NCI-H146 treated with DMSO at 0.1 percent for 48 hours (cell line): Measurements from ENCODE around the gene HDAC4.

ENCODE experiments used
- DNase-seq: peaks from one replicate; lab custom pipeline; 2025; ENCODE audit not compliant: unreplicated experiment; lab: John Stamatoyannopoulos, UW

The HDAC4 gene

DNA sequence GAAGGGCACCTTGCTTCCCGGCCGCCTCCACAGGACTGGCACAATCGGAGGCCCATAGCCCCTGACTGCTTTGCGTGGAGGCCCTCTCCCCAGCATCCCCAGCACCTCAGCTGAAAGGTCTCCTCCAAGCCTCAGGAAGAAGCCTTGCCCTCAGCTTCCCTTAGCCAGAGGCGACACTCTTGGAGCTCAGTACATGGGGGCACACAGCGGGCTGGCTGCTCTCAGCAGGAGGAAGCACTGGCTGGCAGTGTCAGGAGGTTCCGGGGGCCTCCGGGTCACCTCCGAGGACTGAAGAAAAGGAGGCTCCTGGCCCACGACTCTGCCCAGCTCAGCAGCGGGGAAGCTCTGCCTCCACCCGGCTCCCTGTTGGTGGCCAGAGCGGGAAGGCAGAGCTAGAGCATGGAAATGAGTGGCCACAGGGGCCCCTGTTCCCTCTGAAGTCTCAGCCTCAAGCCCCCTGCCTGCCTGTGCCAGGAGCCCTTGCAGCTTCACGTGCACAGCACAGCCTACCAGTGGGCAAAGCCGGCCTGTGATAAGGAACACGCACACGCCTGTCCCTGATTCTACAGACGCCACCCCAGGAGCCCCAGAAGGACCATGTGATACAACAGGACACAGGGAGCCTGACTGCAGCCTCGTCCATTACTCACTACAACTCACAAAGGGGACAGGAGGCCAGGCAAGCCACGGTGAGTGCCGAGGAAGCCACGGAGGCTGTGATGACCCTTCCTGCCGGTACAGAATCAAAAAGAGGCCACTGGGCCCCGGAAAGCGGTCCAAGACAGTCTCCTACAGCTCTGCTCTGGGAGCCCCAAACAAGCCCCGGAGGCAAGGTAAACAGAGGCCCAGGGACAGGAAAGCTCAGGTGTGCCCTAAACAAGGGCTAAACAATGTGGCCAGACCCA, 15.5 kb downstream of the HDAC4 start:
- DNase-seq = no peak

DNA sequence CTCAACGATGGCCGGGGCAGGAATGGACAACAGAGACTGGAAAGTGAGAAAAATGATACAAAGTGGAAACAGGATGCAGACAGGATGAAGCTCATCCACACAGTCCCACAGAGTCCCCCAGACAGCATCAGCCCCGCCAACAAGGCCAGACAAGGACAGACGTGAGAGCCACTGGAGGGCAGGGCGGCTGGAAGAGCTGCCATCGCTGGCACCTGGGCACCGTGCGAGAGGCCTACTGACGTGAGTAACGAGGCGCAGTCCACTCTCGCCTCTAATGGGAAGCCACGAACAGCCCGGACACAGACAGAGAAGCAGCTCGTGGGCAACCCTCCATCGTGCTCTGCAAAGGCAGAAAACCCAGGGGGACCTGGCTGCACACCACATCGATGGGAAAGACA, 17.1 kb downstream of the HDAC4 start:
- DNase-seq = no peak

DNA sequence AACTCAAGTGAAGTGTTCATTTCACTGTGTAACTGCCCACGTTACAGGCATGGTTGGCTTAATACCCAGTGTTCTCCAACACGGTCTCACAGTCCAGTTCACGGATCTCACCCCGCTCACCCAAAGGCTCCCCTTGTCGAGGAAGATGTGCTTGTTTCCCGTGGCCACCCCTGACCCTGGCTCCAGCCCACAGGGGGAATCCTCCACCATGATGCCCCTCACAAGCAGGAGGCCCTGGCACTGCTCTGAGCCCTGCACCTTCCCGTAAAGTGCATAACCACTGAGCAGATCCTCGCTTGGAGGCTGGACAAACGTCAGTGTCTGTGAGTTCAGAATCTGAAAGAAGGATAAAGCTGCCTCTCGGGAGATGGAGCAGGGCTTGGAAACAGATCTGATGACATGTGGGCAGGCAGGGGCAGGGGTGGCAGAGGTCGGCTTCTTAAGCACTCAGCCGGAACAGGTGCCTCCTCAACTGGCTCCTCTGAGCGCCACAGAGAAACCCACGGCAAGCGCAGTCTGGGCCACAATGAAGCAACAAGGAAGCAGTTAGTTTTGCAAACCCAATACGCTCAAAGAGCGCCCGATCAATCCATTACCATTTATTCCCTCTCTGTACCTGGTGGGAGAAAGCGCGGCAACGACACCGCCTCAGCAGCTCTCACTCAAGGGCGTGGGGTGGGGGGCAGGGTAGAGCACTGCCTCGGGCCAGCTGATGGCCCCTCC, 17.6 kb downstream of the HDAC4 start:
- DNase-seq = no peak

DNA sequence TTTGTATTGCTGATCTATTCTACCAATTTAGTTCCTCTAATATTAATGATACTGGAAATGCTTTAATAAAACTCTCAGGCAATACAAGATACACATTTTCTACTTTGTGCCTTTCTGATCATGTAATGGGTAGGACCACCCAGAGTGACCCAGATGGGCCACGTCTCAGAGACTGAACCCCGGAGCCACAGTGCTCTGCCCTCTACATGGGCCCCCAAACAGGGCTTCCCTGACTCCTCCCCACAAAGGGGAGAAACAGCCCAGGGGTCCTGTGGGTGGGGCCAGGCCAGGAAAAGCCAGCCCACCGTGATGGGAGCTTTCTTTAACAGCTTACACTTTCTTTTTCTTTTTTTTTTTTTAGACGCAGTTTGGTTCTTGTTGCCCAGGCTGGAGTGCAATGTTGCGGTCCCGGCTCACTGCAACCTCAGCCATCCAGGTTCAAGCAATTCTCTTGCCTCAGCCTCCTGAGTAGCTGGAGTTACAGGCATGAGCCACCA, 18.4 kb downstream of the HDAC4 start:
- no peak for DNase-seq

DNA sequence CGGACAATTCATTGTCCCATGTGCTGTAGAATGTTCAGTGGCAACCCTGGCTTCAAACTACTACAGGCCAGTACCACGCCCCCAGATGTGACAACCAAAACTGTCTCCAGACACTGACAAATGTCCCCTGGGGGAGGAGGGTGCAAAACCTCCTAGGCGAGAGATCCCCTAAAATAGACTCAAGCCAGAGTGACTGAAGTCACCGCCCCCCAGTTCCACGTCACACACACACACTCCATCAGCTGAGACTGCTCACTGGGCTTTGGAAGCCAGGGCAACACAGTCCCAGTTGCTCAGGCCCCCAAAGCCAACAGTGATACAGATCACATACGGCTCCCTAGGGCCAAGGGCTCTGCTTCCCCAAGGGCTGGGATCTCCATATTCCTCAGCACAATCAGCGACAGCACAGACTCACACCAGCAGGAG, 19.1 kb downstream of the HDAC4 start:
- DNase-seq = no peak

DNA sequence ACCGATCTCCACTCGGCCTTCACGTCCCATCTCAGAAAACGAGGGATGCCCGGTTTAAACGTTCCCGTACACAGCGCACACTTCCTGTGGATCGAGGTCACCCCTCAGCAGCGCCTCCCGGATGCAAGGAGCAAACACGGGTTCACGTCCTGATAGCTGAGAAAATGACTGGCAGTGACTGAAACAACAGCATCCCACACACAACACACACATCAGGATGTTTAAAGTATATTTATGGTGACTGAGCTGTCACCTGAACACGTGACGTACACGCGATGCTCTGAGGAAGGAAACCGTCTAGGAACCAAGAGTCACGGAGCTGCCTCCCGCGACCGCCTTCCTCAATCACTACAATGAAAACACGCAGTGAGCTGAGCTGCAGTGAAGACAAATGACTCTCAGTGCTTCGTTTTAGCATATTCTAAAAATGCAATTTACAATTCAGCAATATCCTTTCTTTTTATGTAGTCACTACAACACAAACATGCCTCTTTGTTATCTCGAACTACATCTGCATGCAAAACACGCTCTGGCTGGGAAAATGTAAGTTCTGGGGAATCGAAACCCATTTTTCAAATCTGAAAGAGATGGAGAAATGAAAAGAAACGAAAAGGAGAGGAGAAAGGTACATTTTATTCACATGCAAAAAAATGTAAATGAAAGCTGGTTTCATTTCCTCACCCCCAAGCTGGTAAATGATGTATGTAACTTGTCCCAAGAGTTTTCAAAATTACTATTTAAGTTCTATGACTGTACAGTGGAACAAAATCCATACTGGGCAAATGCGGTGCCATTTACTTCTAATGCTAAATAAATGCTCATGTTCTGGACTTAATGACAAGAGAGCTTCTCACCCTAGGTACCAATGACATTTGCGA, 19.8 kb downstream of the HDAC4 start:
- no peak for DNase-seq

DNA sequence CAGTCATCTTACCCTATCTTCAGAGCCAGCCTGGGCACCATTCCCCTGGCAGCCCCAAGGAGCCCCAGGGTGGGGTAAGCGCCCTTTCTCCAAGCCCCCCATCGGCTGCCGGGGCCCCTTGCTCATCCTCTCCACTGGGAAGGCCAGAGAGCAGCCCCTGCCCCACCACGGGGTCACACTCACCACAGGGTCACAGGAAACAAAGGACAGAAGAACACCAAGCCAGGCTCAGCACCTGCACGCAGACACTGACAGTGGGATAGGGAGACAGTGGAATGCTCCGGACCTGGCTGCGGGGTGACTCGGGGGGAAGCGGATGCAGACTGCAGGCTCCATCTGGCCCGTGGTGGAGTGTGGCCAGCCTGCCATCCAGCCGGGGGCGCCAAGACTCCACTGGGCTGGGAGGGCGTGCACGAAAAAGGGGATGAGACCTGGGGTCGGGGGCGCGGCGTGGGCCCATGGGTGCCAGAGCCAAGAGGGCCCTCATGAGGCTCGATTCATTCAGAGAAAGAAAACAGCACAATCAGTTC, 21.1 kb downstream of the HDAC4 start:
- DNase-seq = no peak

DNA sequence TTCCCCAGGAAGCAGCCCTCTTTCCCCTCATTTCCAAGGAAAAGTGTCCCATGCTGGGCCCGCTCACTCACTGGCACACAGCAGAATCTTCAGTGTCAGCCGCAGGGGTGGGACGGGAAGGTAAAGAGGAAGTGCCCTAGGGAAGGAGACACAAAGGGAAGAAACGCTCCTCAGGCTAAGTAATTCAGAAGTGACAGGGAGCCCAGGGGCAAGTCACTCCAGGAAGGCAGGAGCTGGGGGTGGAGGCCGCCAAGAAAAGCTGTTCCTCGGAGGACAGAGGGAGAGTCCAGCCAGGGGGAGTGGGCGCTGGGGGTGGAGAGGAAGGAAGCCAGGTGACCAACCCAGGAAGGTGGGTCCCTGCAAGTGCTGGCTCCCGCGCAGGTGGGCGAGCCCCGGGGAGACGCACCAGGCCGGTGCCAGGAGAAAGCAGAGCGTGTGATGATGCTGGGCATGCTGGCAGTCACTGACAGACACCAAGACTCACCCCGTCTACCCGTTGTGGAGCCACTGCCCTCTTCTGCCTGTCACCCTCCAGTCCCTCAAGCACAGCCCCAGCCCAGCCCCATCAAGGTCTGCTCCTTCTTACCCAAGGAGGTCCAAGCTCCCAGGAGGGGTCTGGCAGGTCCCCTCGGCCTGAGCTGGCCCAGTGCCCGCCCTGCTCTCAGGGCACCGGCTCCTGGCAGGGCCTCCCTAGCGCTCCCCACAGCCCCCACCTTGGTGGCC, 21.7 kb downstream of the HDAC4 start:
- no peak for DNase-seq

DNA sequence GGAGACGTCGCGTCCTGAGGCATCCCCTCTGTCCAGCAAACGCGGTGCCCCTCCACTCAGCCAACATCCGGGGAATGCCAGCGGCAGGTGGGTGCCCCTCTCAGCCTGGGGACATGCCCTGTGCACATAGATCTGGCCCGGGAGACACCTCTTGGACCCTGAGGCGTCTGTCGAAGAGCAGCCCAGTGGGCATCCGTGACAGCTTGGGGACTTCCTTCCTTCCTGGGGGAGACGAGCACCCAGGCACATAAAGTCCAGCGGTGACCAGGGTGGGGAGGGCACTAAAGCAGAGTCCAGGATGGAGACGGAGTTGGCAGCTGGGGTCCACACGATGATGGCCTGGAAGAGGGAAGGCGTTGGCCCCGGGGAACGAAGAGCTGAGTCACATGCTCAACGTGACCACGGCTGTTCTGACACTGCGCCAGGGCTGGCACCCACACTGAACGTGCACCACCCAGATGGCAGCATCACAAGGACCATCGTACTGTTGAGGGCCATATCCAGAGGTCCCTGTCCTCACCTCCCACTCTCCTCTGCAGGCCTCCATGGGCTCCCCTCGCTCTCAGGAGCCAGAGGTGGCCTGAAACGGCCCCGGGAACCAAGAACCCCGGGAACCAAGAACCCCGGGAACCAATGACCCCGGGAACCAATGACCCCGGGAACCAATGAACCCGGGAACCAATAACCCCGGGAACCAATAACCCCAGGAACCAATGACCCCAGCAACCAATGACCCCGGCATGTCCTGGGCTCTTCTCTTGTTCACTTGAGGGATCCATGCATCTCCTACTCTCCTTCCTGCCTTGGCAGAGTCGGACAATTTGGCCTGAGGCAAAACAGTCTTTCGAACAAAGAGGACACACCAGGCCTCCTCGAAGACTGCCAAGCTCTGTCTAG, 22.6 kb downstream of the HDAC4 start:
- no peak for DNase-seq

DNA sequence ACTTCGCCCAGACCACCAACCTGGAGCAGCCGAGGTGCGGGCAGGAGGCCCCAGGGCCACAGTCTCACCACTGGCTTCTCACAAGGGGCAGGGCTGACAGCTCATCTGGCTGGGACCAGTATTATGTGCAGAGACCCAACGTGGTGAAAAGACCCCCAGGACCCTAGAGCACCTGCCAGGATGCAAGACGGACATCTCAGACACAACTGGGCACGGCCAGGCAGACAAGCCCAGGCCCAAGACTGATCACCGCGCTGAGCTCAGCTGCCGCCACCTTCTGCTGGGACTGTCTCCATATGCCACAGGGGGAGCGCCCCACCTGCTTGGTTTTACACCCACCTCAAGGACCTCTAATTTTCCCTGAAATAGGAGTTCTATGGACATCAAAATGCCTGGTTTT, 23.2 kb downstream of the HDAC4 start:
- no peak for DNase-seq

DNA sequence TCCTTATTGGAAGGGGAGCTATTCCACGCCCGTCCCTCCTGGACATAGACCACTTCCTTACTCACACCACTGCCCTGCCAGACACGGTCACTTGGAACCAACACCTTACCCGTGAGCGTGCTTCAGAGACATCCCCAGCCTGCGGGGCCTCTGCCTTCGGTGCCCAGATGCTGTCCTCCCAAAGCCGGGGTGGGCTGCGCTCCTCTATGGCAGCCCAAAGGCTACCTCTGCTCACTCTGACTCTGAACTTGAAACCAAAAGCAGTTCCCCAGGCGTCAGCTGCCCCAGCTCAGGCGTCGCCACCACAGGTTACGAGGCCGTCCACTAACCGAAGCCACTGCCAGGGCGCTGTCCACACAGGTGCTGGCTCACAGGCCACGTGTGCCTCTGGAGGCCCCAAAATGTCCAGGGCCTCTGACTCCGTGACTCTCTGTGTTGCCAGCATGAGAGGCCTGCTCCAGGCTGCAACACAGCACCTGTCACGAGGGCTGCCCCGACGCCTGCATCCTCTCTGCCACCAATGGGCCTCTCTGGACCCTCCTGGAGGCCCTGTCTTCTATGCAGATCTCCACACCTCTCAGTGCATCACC, 23.8 kb downstream of the HDAC4 start:
- DNase-seq = no peak

DNA sequence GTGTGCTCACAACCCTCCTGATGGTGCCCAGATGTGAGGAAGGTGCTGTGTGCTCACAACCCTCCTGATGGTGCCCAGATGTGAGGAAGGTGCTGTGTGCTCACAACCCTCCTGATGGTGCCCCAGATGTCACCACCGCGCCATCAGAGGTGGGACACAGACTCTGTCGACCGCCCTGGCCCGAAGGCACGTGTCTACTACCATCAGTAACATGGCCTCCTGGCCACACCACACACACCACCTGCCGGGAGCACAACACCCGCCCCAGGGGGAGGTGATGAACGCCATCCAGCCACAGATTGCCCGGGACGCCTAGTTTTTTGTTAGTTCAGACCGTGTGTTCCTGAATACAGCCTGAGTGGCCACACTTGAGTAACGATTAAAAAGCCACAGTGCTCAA, 24.5 kb downstream of the HDAC4 start:
- DNase-seq = no peak

DNA sequence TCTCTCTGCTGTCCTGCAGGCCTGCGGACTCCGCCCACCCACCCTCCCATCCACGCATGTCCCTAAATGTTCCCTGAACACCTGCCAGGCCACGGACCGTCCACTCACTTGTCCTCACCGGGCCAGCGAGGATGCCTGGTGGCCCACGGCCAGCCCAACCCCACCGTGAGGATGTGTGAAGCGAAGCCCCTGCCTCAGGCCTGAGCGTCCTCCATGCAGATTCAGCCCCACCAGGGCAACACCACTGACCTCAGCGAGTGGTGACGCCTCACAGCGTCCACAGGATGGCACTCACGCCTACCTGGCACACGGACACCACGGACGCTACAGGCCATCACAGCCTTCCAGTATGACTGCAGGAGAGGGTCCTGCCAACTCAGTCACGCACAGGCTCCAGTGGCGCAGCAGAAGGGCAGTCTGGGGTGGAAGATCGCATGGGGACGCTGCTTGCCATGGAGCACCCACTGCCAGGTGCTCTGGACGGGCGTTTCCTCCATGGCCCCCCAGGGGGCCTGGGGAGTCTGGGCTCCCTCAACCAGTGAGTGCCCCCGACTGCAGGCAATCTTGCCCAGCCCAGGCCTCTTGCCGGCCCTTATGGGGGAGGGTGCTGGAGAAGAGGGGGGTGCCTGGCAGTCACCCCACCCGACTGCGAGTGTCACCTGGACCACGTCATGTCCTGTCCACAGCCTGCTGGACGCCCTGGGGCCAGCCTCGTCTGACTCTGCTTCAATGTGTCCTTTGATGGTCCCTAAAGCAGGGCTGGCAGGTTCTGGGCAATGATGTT, 25.4 kb downstream of the HDAC4 start:
- DNase-seq = no peak

DNA sequence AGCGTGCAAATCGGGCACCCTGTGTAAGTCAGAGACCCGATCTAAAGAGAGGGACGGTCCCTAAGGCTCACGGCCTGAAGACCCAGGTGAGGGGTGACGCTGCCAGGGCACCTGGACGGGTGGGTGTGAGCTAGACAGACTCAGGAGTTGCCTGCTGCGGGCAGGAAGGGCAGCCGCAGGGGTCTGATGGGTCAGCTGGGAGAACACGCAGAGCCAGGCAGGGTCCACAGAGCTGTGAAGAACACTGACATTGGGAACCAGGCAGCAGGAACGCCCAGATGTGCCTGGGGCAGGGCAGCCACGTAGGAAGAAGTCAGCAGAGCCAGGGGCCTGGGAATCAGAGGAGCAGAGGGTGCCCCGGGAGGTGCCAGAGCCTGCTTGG, 25.9 kb downstream of the HDAC4 start:
- no peak for DNase-seq

DNA sequence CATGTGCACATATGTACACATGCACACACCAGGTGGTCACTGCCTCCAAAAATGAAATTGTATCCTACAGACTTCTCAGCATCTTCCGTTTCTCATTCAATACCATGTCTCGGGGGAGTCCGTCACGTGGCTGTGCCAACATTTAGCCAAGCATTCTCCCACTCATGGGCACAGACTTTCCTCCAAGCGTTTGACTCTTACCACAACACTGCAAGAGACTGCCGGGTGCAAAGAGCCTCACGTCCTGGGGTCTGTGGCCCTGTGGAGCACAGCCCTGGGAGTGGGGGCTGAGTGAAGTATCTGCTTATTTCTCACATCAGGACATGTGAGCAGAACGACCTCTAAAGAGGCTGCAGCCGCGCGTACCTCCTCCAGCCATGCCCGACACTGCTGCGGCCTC, 28.0 kb downstream of the HDAC4 start:
- no peak for DNase-seq

DNA sequence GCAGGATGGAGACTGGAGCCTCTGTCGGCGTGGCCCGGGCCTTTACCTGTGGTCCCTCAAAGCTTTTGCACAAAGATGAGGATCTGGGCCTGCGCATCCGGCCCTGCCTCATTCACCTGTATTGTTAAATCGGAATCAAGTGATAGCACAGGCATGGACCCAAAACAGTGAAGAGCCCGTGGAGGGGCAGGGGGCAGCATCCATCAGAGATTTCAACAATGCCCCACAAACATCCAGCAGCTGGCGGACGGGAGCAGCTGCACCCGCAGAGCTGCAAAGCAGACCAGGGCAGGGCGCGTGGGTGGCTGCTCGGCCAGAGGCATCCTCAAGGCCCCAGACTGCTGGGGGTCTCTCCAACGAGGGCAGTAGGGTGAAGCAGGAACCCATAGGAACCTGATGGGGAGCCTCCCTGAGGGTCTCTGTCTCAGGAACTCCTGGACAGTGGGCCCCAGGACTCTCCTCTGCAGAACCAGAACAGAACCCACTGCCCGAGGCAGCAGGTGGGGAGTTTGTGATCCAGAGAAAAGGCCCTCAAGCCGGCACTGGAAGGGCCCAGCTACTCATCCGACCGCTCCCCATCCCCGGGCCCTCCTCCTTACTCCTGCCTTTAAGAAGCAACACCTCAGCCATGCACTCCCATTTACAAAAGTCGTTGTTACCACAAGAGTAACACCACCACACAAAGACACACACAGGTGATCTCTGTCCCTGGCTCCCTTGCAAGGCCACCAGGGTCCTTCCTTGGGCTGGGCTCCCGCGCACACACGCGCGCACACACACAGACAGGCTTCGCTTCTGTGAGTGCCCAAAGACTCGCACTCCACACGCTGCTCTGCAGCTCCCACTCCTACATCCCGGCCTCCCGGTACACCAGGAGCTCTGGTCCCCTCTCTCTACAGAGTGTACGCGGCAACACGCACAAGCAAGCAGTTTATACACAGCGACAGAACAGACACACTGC, 28.8 kb downstream of the HDAC4 start:
- no peak for DNase-seq
